Measurements from ENCODE around the gene WIPI1.

The WIPI1 gene

GRCh38 chr17:68437979-68438822, 19.1 kb downstream of the WIPI1 start:
- TF ChIP-seq GATA3 (IDR thresholded peaks at IDR 0.05; ENCODE audit: low read depth, low read length) (no peak), GATA2 (IDR thresholded peaks at IDR 0.05; ENCODE audit: low read depth, low read length) (no peak)

GRCh38 chr17:68435876-68436842, 21.1 kb downstream of the WIPI1 start:
- no peak for TF ChIP-seq GATA3 (IDR thresholded peaks at IDR 0.05; ENCODE audit: low read depth, low read length)
- TF ChIP-seq GATA2 (IDR thresholded peaks at IDR 0.05; ENCODE audit: low read depth, low read length): peak; percentile 71

GRCh38 chr17:68435361-68435760, 21.9 kb downstream of the WIPI1 start:
- no peak for TF ChIP-seq GATA3 (IDR thresholded peaks at IDR 0.05; ENCODE audit: low read depth, low read length)
- no peak for TF ChIP-seq GATA2 (IDR thresholded peaks at IDR 0.05; ENCODE audit: low read depth, low read length)

- TF ChIP-seq GATA3 (IDR thresholded peaks at IDR 0.05; ENCODE audit: low read depth, low read length): no peak
- TF ChIP-seq GATA2 (IDR thresholded peaks at IDR 0.05; ENCODE audit: low read depth, low read length): no peak
Measured at GRCh38 chr17:68433911-68434508, 23.3 kb downstream of the WIPI1 start.

- no peak for TF ChIP-seq GATA3 (IDR thresholded peaks at IDR 0.05; ENCODE audit: low read depth, low read length)
Measured at GRCh38 chr17:68433211-68433610, 24.1 kb downstream of the WIPI1 start.

GRCh38 chr17:68432086-68432864, 25.0 kb downstream of the WIPI1 start:
- no peak for TF ChIP-seq GATA2 (IDR thresholded peaks at IDR 0.05; ENCODE audit: low read depth, low read length)
- no peak for TF ChIP-seq GATA3 (IDR thresholded peaks at IDR 0.05; ENCODE audit: low read depth, low read length)

- TF ChIP-seq GATA2 (IDR thresholded peaks at IDR 0.05; ENCODE audit: low read depth, low read length): no peak
- TF ChIP-seq GATA3 (IDR thresholded peaks at IDR 0.05; ENCODE audit: low read depth, low read length): no peak
Measured at GRCh38 chr17:68431661-68432071, 25.6 kb downstream of the WIPI1 start.

GRCh38 chr17:68431045-68431608, 26.2 kb downstream of the WIPI1 start:
- no peak for TF ChIP-seq GATA3 (IDR thresholded peaks at IDR 0.05; ENCODE audit: low read depth, low read length)

GRCh38 chr17:68429881-68430280, 27.4 kb downstream of the WIPI1 start:
- no peak for TF ChIP-seq GATA3 (IDR thresholded peaks at IDR 0.05; ENCODE audit: low read depth, low read length)
- no peak for TF ChIP-seq GATA2 (IDR thresholded peaks at IDR 0.05; ENCODE audit: low read depth, low read length)

GRCh38 chr17:68428498-68429172, 28.7 kb downstream of the WIPI1 start:
- TF ChIP-seq GATA3 (IDR thresholded peaks at IDR 0.05; ENCODE audit: low read depth, low read length) (no peak), GATA2 (IDR thresholded peaks at IDR 0.05; ENCODE audit: low read depth, low read length) (no peak)

- TF ChIP-seq GATA3 (IDR thresholded peaks at IDR 0.05; ENCODE audit: low read depth, low read length) (no peak), GATA2 (IDR thresholded peaks at IDR 0.05; ENCODE audit: low read depth, low read length) (no peak)
Measured at GRCh38 chr17:68427575-68427974, 29.7 kb downstream of the WIPI1 start.

GRCh38 chr17:68425979-68426378, 31.3 kb downstream of the WIPI1 start:
- TF ChIP-seq GATA2 (IDR thresholded peaks at IDR 0.05; ENCODE audit: low read depth, low read length): no peak
- TF ChIP-seq GATA3 (IDR thresholded peaks at IDR 0.05; ENCODE audit: low read depth, low read length): no peak

- TF ChIP-seq GATA3 (IDR thresholded peaks at IDR 0.05; ENCODE audit: low read depth, low read length) (no peak), GATA2 (IDR thresholded peaks at IDR 0.05; ENCODE audit: low read depth, low read length) (no peak)
Measured at GRCh38 chr17:68424861-68425260, 32.4 kb downstream of the WIPI1 start.

Data from SH-SY5Y (cell line).